AG08395 (cell line): ENCODE data around the gene AASDHPPT.
"Not testable (repeated sequence)": the region's sequence is repeated elsewhere in the genome, so short reads cannot be mapped to it uniquely, and the experiment has no call there.

Source experiments
- DNase-seq: peaks from one replicate; pipeline ENCODE4 v3.0.0; 2012; ENCODE audit warnings: mixed read lengths, low spot score

The AASDHPPT gene

GRCh38 chr11:106077609-106078455 lies at the start of gene AASDHPPT:
Gene AASDHPPT (plus strand): TSS chr11:106077662. CDS start chr11:106077711, 49 bp downstream.
- DNase-seq, result no peak

- no peak for DNase-seq
Observed at GRCh38 chr11:106030609-106031008, 46.9 kb upstream of the AASDHPPT start.

- no peak for DNase-seq
Observed at GRCh38 chr11:106031202-106031810, 46.2 kb upstream of the AASDHPPT start.

- DNase-seq, result no peak
Observed at GRCh38 chr11:106031936-106032335, 45.5 kb upstream of the AASDHPPT start.

GRCh38 chr11:106032861-106033260 lies 44.6 kb upstream of the AASDHPPT start:
- DNase-seq, result no peak

- no peak for DNase-seq
Observed at GRCh38 chr11:106043540-106043939, 33.9 kb upstream of the AASDHPPT start.

- no peak for DNase-seq
Observed at GRCh38 chr11:106047631-106048030, 29.8 kb upstream of the AASDHPPT start.

- no peak for DNase-seq
Observed at GRCh38 chr11:106049727-106050476, 27.6 kb upstream of the AASDHPPT start.

- no peak for DNase-seq
Observed at GRCh38 chr11:106051103-106051502, 26.4 kb upstream of the AASDHPPT start.

GRCh38 chr11:106058377-106058776 lies 19.1 kb upstream of the AASDHPPT start:
- not testable (repeated sequence) for DNase-seq

- DNase-seq, result no peak
Observed at GRCh38 chr11:106059617-106060016, 17.8 kb upstream of the AASDHPPT start.

GRCh38 chr11:106061249-106061784 lies 16.1 kb upstream of the AASDHPPT start:
- DNase-seq, result no peak

- no peak for DNase-seq
Observed at GRCh38 chr11:106061954-106062949, 15.2 kb upstream of the AASDHPPT start.

- no peak for DNase-seq
Observed at GRCh38 chr11:106063009-106063408, 14.5 kb upstream of the AASDHPPT start.

GRCh38 chr11:106070606-106071005 lies 6.9 kb upstream of the AASDHPPT start:
- no peak for DNase-seq

- DNase-seq, result no peak
Observed at GRCh38 chr11:106072804-106073203, 4.7 kb upstream of the AASDHPPT start.

- DNase-seq, result no peak
Observed at GRCh38 chr11:106076171-106076918, 1.1 kb upstream of the AASDHPPT start.

GRCh38 chr11:106076919-106077608 lies 398 bp upstream of the AASDHPPT start, which contains the start of gene KBTBD3:
Gene KBTBD3 (minus strand): TSS chr11:106077347. CDS start chr11:106059097, 18,250 bp downstream.
- peak; percentile 95 for DNase-seq

- no peak for DNase-seq
Observed at GRCh38 chr11:106082096-106082495, 4.6 kb downstream of the AASDHPPT start.

GRCh38 chr11:106086135-106086534 lies 8.7 kb downstream of the AASDHPPT start:
- DNase-seq, result no peak
